Choroid plexus epithelial cell (primary cell): ENCODE measurements around the gene TAS2R40.

Source experiments
- DNase-seq: peaks from one replicate; pipeline ENCODE4 v3.0.0-alpha.2; 2010; ENCODE audit warnings: low read depth
- H3K4me3 ChIP-seq: 2 replicates; pipeline ENCODE4 v1.5.1; 2011; ENCODE audit warnings: low read depth, mild to moderate bottlenecking, control low read depth, low read length, moderate library complexity
- TF ChIP-seq, protein P1 (sequence below): conservative IDR thresholded peaks from 2 replicates; pipeline ENCODE4 v1.5.1; 2011; ENCODE audit warnings: low read depth, mild to moderate bottlenecking, control low read depth, inconsistent platforms, low read length, moderate library complexity

TAS2R40 gene

GRCh38 chr7:143185551-143185950, 36.3 kb upstream of the TAS2R40 start:
- no peak overlapping the region for H3K4me3 ChIP-seq
- DNase-seq, result no peak
- TF ChIP-seq, protein P1, sequence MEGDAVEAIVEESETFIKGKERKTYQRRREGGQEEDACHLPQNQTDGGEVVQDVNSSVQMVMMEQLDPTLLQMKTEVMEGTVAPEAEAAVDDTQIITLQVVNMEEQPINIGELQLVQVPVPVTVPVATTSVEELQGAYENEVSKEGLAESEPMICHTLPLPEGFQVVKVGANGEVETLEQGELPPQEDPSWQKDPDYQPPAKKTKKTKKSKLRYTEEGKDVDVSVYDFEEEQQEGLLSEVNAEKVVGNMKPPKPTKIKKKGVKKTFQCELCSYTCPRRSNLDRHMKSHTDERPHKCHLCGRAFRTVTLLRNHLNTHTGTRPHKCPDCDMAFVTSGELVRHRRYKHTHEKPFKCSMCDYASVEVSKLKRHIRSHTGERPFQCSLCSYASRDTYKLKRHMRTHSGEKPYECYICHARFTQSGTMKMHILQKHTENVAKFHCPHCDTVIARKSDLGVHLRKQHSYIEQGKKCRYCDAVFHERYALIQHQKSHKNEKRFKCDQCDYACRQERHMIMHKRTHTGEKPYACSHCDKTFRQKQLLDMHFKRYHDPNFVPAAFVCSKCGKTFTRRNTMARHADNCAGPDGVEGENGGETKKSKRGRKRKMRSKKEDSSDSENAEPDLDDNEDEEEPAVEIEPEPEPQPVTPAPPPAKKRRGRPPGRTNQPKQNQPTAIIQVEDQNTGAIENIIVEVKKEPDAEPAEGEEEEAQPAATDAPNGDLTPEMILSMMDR, result no peak

GRCh38 chr7:143188994-143189393, 32.8 kb upstream of the TAS2R40 start:
- DNase-seq, result no peak
- TF ChIP-seq, protein P1, result no peak

GRCh38 chr7:143193880-143194279, 28.0 kb upstream of the TAS2R40 start:
- TF ChIP-seq, protein P1, result no peak
- no peak overlapping the region for H3K4me3 ChIP-seq
- DNase-seq, result no peak

More at GRCh38 chr7:143188994-143189393, 32.8 kb upstream of the TAS2R40 start:
- H3K4me3 ChIP-seq, result no peak overlapping the region

GRCh38 chr7:143199040-143199439, 22.8 kb upstream of the TAS2R40 start:
- TF ChIP-seq, protein P1, result no peak

GRCh38 chr7:143202161-143202560, 19.7 kb upstream of the TAS2R40 start:
- no peak for DNase-seq
- TF ChIP-seq, protein P1, result no peak
- H3K4me3 ChIP-seq, result no peak overlapping the region

More at GRCh38 chr7:143199040-143199439, 22.8 kb upstream of the TAS2R40 start:
- H3K4me3 ChIP-seq, result no peak overlapping the region
- no peak for DNase-seq

DNA sequence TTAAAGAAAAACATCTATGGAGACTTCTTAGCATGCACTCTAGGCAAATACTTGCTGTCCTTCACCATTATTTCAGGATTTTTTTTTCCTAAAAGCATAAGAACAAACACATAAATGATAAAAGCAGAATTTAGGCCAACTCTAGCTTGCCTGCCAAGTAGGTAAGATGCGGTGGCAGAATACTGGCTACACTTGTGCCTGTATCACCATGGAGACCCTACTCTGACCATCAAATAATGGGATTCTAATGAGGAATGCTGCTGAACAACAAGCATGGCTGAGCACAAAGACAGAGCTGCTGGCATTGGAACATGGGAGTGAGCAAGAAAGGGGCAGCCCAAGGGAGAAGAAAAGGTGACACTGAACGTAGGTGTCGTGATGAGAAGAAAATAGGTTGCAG, 18.5 kb upstream of the TAS2R40 start:
- H3K4me3 ChIP-seq, result no peak overlapping the region
- TF ChIP-seq, protein P1, result no peak
- no peak for DNase-seq

GRCh38 chr7:143205560-143206293, 16.1 kb upstream of the TAS2R40 start:
- H3K4me3 ChIP-seq, result no peak overlapping the region
- TF ChIP-seq, protein P1, result no peak
- no peak for DNase-seq
